Measurements from ENCODE around the gene HECW1. TPM values are rescaled to one million over a fixed set of nuclear protein-coding genes. Genes with fewer than 3 reads are reported as not detected.

HECW1 gene
- total and polyA plus RNA-seq, 8 donors = 0.29 to 5.1 (median 3.2) TPM

- H3K9me3 ChIP-seq = no peaks in the 10 kb centered on the region
- no peaks in the 10 kb centered on the region for H3K27me3 ChIP-seq
- H3K27ac ChIP-seq = no peak overlapping the region
- DNase-seq (no peak), ATAC-seq (no peak)
- intact Hi-C loops (cut with DNase I) = no loop called here
- TF ChIP-seq CTCF (IDR thresholded peaks at IDR 0.05) = no peak
- H3K4me3 ChIP-seq = no peak overlapping the region
- no peaks in the 10 kb centered on the region for H3K36me3 ChIP-seq
- H3K4me1 ChIP-seq = no peaks in the 10 kb centered on the region
These were observed 448.4 kb downstream of the HECW1 start for GRCh38 chr7:43560742-43561330.

- TF ChIP-seq CTCF (IDR thresholded peaks at IDR 0.05) = no peak
- no peak for DNase-seq
- intact Hi-C loops (cut with DNase I) = no loop called here
- ATAC-seq = no peak
- H3K27ac ChIP-seq = no peak overlapping the region
- H3K9me3 ChIP-seq = no peaks in the 10 kb centered on the region
- H3K4me1 ChIP-seq = no peaks in the 10 kb centered on the region
- H3K27me3 ChIP-seq = no peaks in the 10 kb centered on the region
- H3K36me3 ChIP-seq = no peaks in the 10 kb centered on the region
- no peak overlapping the region for H3K4me3 ChIP-seq
These were observed 449.9 kb downstream of the HECW1 start for GRCh38 chr7:43562383-43562782.

- no peak for TF ChIP-seq CTCF (IDR thresholded peaks at IDR 0.05)
- intact Hi-C loops (cut with DNase I) = no loop called here
- no peaks in the 10 kb centered on the region for H3K27me3 ChIP-seq
- no peaks in the 10 kb centered on the region for H3K36me3 ChIP-seq
- H3K4me1 ChIP-seq = no peaks in the 10 kb centered on the region
- DNase-seq = no peak
- H3K9me3 ChIP-seq = no peaks in the 10 kb centered on the region
- ATAC-seq = no peak
- no peak overlapping the region for H3K4me3 ChIP-seq
- no peak overlapping the region for H3K27ac ChIP-seq
These were observed 453.3 kb downstream of the HECW1 start for GRCh38 chr7:43565786-43566185.

GRCh38 chr7:43568529-43568928 is 456.1 kb downstream of the HECW1 start:
- Histone ChIP-seq H3K9me3 (no peaks in the 10 kb centered on the region), H3K4me1 (peaks cover 0 to 10% of the 10 kb centered on the region in 2 donors), H3K36me3 (no peaks in the 10 kb centered on the region), H3K27me3 (no peaks in the 10 kb centered on the region), H3K4me3 (no peak overlapping the region), H3K27ac (no peak overlapping the region)
- DNase-seq (no peak), ATAC-seq (no peak)
- TF ChIP-seq CTCF (IDR thresholded peaks at IDR 0.05) = no peak
- intact Hi-C loops (cut with DNase I) = no loop called here

GRCh38 chr7:43569424-43569823 is 457.0 kb downstream of the HECW1 start:
- no peak for ATAC-seq

More at GRCh38 chr7:43569424-43569823, 457.0 kb downstream of the HECW1 start:
- Histone ChIP-seq H3K4me3 (no peak overlapping the region), H3K9me3 (no peaks in the 10 kb centered on the region), H3K27ac (no peak overlapping the region), H3K27me3 (no peaks in the 10 kb centered on the region), H3K4me1 (peaks cover 0 to 10% of the 10 kb centered on the region in 2 donors), H3K36me3 (no peaks in the 10 kb centered on the region)
- no peak for DNase-seq
- intact Hi-C loops (cut with DNase I) = no loop called here
- TF ChIP-seq CTCF (IDR thresholded peaks at IDR 0.05) = no peak

Data from left lung (tissue), 10 donors.